Transverse colon (tissue), 4 donors: ENCODE measurements around the gene FBXL15. TPM values are rescaled to one million over a fixed set of nuclear protein-coding genes. Genes with fewer than 3 reads are reported as not detected.

ENCODE experiments used
- DNase-seq: peaks from one replicate; pipeline ENCODE4 v3.0.0-alpha.2; 2019
- H3K27ac ChIP-seq, 4 donors: fragments of 200-600 bp; sonication (generic); 2 replicates each; pipeline ENCODE4 v1.5.1; 2016 to 2018; ENCODE audit warnings: inconsistent platforms in 4 of 4
- H3K27me3 ChIP-seq: fragments of 200-600 bp; sonication (generic); 2 replicates; pipeline ENCODE4 v1.5.1; 2017; ENCODE audit warnings: inconsistent platforms
- H3K36me3 ChIP-seq, 4 donors: fragments of 200-600 bp; sonication (generic); 2 replicates each; pipeline ENCODE4 v1.5.1; 2017 to 2019; ENCODE audit warnings: inconsistent platforms in 4 of 4
- H3K4me1 ChIP-seq, 4 donors: fragments of 200-600 bp; sonication (generic); 2 replicates each; pipeline ENCODE4 v1.5.1; 2017 to 2020; ENCODE audit warnings: inconsistent platforms in 4 of 4
- H3K4me3 ChIP-seq, 4 donors: fragments of 200-600 bp; sonication (generic); 1 replicate in 1 of 4; 2 replicates in 3 of 4; pipeline versions ENCODE4 v1.5.1 to v1.6.1; 2017 to 2019; ENCODE audit warnings: inconsistent platforms in 4 of 4
- H3K9me3 ChIP-seq, 2 donors: fragments of 200-600 bp; sonication (generic); 2 replicates each; pipeline ENCODE4 v1.5.1; 2017 to 2019; ENCODE audit warnings: inconsistent platforms in 2 of 2
- EP300 ChIP-seq: sonication (generic); formaldehyde crosslinking; IDR thresholded peaks from one replicate; pipeline ENCODE4 v1.6.1; 2017; ENCODE audit warnings: antibody characterized with exemption, low read depth
- POLR2A ChIP-seq: fragments of 450-650 bp; IDR thresholded peaks from one replicate; pipeline ENCODE4 v1.6.1; 2016; ENCODE audit warnings: antibody characterized with exemption, mild to moderate bottlenecking, moderate library complexity
- POLR2AphosphoS5 ChIP-seq, 3 donors: sonication (generic); formaldehyde crosslinking; IDR thresholded peaks; one replicate each; pipeline ENCODE4 v1.6.1; 2016; ENCODE audit warnings: antibody characterized with exemption in 3 of 3
- WGBS, 2 donors: methylation state at CpG; one replicate each; pipeline ENCODE4 v1.1.5; 2018; ENCODE audit warnings: low coverage in 1 of 2; 5-methylcytosine and 5-hydroxymethylcytosine counted together
- in situ Hi-C, 4 donors: fragments of 200-750 bp; cut with MboI; loops; one replicate each; pipeline versions ENCODE4 v1.15.0 to v1.15.1; 2017; ENCODE audit warnings: low sequenced_read_pairs in 3 of 4, low pct_ligation_motif_present in 1 of 4, low pct_unique_long_range_greater_than_20kb in 1 of 4
- intact Hi-C: fragments of 100-400 bp; cut with DNase I; formaldehyde crosslinking; loops from one replicate; pipeline ENCODE4 v1.15.1; 2023; ENCODE audit warnings: low total_unique reads
- total RNA-seq, 4 donors: library from RNA; depleted of rRNA; stranded (reverse); fragments of >200 nt; gene quantifications; one replicate each; pipeline ENCODE4 v1.1.0, GENCODE V29; 2016
- TF ChIP-seq, protein P1 (sequence below), 5 experiments: fragments of 200-600 bp in 3 of 5; fragments of 450-650 bp in 2 of 5; sonication (generic) in 3 of 5; IDR thresholded peaks; 1 replicate in 2 of 5; 2 replicates in 3 of 5; pipeline ENCODE4 v1.5.1; 2016 to 2017; ENCODE audit warnings: antibody characterized with exemption in 5 of 5, inconsistent platforms in 3 of 5, mild to moderate bottlenecking in 2 of 5, moderate library complexity in 1 of 5

FBXL15 gene
- total RNA-seq, 4 donors from 2014 or later: 16.7 to 56.3 (median 46.0) TPM

DNA sequence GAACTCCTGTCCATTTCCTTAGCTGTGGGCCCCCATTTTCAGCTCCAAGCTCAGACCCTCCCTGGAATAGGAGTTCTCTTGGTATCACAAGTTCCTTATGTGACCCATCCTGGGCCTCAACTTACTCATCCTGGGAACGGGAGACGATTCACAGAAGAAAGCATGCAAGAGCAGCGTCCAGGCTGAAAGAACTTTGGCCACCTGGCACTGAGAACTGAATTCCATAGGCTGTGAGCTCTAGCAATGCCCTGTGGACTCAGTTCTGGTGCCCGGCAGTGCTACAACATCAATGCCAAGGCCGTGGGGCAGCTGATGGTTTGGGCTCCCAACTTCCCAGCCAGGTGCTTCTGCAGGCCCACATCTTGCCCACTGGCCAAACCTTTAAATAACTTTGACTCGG, 15.7 kb downstream of the FBXL15 start:
- 76% methylated on average over 6 of the region's 6 CpGs; no CpG with 5 or more reads in 1 of the 2 donors for WGBS, 2 donors
- DNase-seq: no peak
- no peak overlapping the region for H3K27ac ChIP-seq
- peaks cover 6 to 36% (median 13%) of the 10 kb centered on the region in 4 donors for H3K4me1 ChIP-seq
- intact Hi-C loops (no loop called here), in situ Hi-C loops (no loop called here)
- no peak for TF ChIP-seq POLR2AphosphoS5 (IDR thresholded peaks at IDR 0.05)
- TF ChIP-seq POLR2A: no peak
- no peak for TF ChIP-seq EP300
- TF ChIP-seq, protein P1, sequence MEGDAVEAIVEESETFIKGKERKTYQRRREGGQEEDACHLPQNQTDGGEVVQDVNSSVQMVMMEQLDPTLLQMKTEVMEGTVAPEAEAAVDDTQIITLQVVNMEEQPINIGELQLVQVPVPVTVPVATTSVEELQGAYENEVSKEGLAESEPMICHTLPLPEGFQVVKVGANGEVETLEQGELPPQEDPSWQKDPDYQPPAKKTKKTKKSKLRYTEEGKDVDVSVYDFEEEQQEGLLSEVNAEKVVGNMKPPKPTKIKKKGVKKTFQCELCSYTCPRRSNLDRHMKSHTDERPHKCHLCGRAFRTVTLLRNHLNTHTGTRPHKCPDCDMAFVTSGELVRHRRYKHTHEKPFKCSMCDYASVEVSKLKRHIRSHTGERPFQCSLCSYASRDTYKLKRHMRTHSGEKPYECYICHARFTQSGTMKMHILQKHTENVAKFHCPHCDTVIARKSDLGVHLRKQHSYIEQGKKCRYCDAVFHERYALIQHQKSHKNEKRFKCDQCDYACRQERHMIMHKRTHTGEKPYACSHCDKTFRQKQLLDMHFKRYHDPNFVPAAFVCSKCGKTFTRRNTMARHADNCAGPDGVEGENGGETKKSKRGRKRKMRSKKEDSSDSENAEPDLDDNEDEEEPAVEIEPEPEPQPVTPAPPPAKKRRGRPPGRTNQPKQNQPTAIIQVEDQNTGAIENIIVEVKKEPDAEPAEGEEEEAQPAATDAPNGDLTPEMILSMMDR (IDR thresholded peaks at IDR 0.05): no peak
- H3K36me3 ChIP-seq: no peaks in the 10 kb centered on the region
- peak overlapping the region in 1 of 4 donors; percentile 28 for H3K4me3 ChIP-seq
- H3K27me3 ChIP-seq: peaks cover 23% of the 10 kb centered on the region
- no peaks in the 10 kb centered on the region for H3K9me3 ChIP-seq

DNA sequence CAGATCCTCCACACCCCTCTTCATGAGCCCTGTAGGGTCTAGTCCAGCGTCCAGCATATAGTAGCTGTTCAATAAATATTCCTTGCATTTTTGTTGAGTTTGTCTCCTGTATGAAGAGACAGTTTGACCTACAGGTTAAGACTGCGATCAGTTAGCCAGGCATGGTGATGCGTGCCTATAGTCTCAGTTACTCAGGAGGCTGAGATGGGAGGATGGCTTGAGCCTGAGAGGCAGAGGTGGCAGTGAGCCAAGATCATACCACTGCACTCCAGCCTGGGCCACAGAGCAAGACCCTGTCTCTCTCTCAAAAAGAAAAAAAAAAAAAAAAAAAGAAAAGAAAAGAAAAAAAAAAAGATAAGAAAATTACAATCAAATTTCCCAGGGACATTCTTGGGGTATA, 16.9 kb downstream of the FBXL15 start:
- H3K4me1 ChIP-seq: peaks cover 0 to 29% (median 5%) of the 10 kb centered on the region in 4 donors
- in situ Hi-C loops (no loop called here), intact Hi-C loops (no loop called here)
- no peaks in the 10 kb centered on the region for H3K9me3 ChIP-seq
- peaks cover 23% of the 10 kb centered on the region for H3K27me3 ChIP-seq
- no peak for TF ChIP-seq POLR2AphosphoS5 (IDR thresholded peaks at IDR 0.05)
- TF ChIP-seq, protein P1 (IDR thresholded peaks at IDR 0.05): no peak
- TF ChIP-seq EP300: no peak
- no peaks in the 10 kb centered on the region for H3K36me3 ChIP-seq
- DNase-seq: no peak
- WGBS, 2 donors: 100% methylated on average over 3 of the region's 3 CpGs; no CpG with 5 or more reads in 1 of the 2 donors
- H3K27ac ChIP-seq: no peak overlapping the region
- no peak overlapping the region for H3K4me3 ChIP-seq

DNA sequence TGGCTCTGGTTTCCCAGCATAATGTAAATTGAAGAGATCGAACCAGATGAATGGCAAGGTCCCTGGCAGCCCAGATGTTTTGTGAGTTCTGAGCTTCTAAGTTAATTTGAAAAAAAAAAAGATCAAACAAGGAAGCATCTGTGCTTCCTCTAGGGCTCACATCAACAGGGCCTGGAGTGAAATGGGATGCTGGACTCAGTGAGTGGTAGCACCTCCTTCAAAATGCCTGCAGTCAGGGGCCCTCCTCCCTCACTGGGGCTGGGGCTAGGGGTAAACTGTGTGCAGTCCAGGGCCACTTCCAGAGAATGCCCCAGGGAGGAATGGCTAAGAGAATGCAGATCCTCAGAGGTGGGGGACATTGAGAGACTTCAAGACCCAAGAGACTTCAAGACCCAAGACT, 17.7 kb downstream of the FBXL15 start:
- H3K27me3 ChIP-seq: peaks cover 21% of the 10 kb centered on the region
- no peak overlapping the region for H3K27ac ChIP-seq
- no peaks in the 10 kb centered on the region for H3K36me3 ChIP-seq
- no peak overlapping the region for H3K4me3 ChIP-seq
- no peaks in the 10 kb centered on the region for H3K9me3 ChIP-seq
- intact Hi-C loops: no loop called here
- no peak for DNase-seq
- no peak for TF ChIP-seq POLR2AphosphoS5 (IDR thresholded peaks at IDR 0.05)
- TF ChIP-seq, protein P1 (IDR thresholded peaks at IDR 0.05): no peak
- TF ChIP-seq EP300: no peak
- no peak for TF ChIP-seq POLR2A
- H3K4me1 ChIP-seq: peaks cover 0 to 21% (median 3%) of the 10 kb centered on the region in 4 donors
- WGBS, 2 donors: 85 to 100% methylated on average over 1 of the region's 1 CpG
- in situ Hi-C loops: no loop called here

DNA sequence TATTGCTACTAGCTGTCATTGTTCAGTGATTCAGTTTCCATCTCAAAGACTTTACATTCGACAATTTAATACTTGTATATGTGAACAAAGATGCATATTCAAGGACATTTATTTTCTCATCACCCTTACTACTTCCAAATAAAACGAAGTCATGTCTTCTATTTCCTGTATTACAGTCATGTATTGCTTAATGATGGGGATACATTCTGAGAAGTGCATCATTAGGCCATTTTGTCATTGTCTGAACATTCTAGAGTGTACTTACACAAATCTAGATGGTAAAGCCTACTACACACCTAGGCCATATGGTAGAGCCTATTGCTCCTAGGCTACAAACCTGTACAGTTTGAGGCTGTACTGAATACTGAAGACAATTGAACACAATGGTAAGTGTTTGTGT, 24.2 kb downstream of the FBXL15 start:
- Histone ChIP-seq H3K4me1 (peaks cover 0 to 4% (median 3%) of the 10 kb centered on the region in 4 donors), H3K27me3 (no peaks in the 10 kb centered on the region), H3K36me3 (no peaks in the 10 kb centered on the region), H3K4me3 (no peak overlapping the region), H3K27ac (no peak overlapping the region), H3K9me3 (no peaks in the 10 kb centered on the region)
- intact Hi-C loops: no loop called here
- no peak for TF ChIP-seq POLR2A
- TF ChIP-seq, protein P1 (IDR thresholded peaks at IDR 0.05): no peak
- no peak for TF ChIP-seq EP300
- no peak for TF ChIP-seq POLR2AphosphoS5 (IDR thresholded peaks at IDR 0.05)
- WGBS, 2 donors: 77 to 85% methylated on average over 2 of the region's 2 CpGs
- in situ Hi-C loops: no loop called here
- no peak for DNase-seq
